Ovary (tissue), 9 donors: Measurements from ENCODE around the gene GABBR2. TPM values are rescaled to one million over a fixed set of nuclear protein-coding genes. Genes with fewer than 3 reads are reported as not detected.

Experiments used
- DNase-seq, 5 donors: peaks; one replicate each; pipeline ENCODE4 v3.0.0-alpha.2; 2019 to 2020
- H3K27ac ChIP-seq, 2 donors: fragments of 200-600 bp; one replicate each; pipeline versions ENCODE4 v1.5.1 to v1.8.0; 2019 to 2022
- H3K27me3 ChIP-seq: fragments of 200-600 bp; one replicate; pipeline ENCODE4 v1.8.0; 2022
- H3K36me3 ChIP-seq: fragments of 200-600 bp; sonication (generic); one replicate; pipeline ENCODE4 v1.5.1; 2019
- H3K4me1 ChIP-seq: one replicate; pipeline ENCODE4 v1.8.1; 2013; ENCODE audit warnings: mild to moderate bottlenecking, moderate library complexity; ENCODE audit not compliant: insufficient read depth
- H3K4me3 ChIP-seq: fragments of 200-600 bp; sonication (generic); one replicate; pipeline ENCODE4 v1.5.1; 2017
- H3K9me3 ChIP-seq, 2 donors: fragments of 200-600 bp in 1 of 2; sonication (generic) in 1 of 2; one replicate each; pipeline versions ENCODE4 v1.5.1 to v1.8.1; 2013 to 2019; ENCODE audit warnings: mild to moderate bottlenecking in 1 of 2, moderate library complexity in 1 of 2
- CTCF ChIP-seq, 3 donors: fragments of 450-650 bp in 2 of 3; fragments of 200-600 bp in 1 of 3; IDR thresholded peaks; one replicate each; pipeline versions ENCODE4 v1.5.1 to v1.8.0; 2016 to 2022; ENCODE audit warnings: antibody characterized with exemption in 3 of 3, mild to moderate bottlenecking in 1 of 3
- EP300 ChIP-seq: sonication (generic); formaldehyde crosslinking; IDR thresholded peaks from one replicate; pipeline ENCODE4 v1.6.1; 2017; ENCODE audit warnings: antibody characterized with exemption
- POLR2A ChIP-seq: fragments of 450-650 bp; IDR thresholded peaks from one replicate; pipeline ENCODE4 v1.6.1; 2017; ENCODE audit warnings: antibody characterized with exemption, mild to moderate bottlenecking, moderate library complexity
- WGBS, 3 donors: extraction: QIAGEN DNeasy Blood & Tissue Kit in 1 of 3; methylation state at CpG; one replicate each; pipeline versions ENCODE4 v1.1.5 to v1.1.7; 2013 to 2017; 5-methylcytosine and 5-hydroxymethylcytosine counted together
- intact Hi-C, 4 donors: fragments of 100-400 bp; cut with DNase I; formaldehyde crosslinking; loops; one replicate each; pipeline versions ENCODE4 v1.11.0 to v1.15.1; 2022 to 2023
- polyA plus RNA-seq, 2 donors: library from polyadenylated mRNA; stranded (reverse); fragments of 200-250 nt in 1 of 2; fragments of 350-450 nt in 1 of 2; fragmentation: Illumina TruSeq in 1 of 2; extraction: RNeasy Lipid Tissue Mini Kit (QIAGEN cat#74804) in 1 of 2; gene quantifications; one replicate each; pipeline ENCODE4 v1.2.3, GENCODE V29; 2013 to 2014
- total RNA-seq, 7 donors: library from RNA; depleted of rRNA in 2 of 7; stranded (reverse); fragments of >200 nt in 2 of 7; fragmentation: NEBNext Ultra II Directional in 3 of 7; extraction: Animal tissue kit (Norgen Biotek cat#: 25700) in 3 of 7; gene quantifications; one replicate each; pipeline versions ENCODE4 v1.1.0 to v1.2.4, GENCODE V29; 2016 to 2023
- donor health status: DM: no; HTN: no; CAD: no; lungs with moderate emphysema.
- donor health status: DM: no; HTN: no; CAD: no.
- donor health status: Bipolar disorder and iron deficiency.
- donor health status: DM: yes; HTN: yes; CAD: no.
- donor health status: DM: no; HTN: no; CAD: no.
- donor health status: DM: yes; HTN: yes; CAD: no.

The GABBR2 gene
- total and polyA plus RNA-seq, 9 donors = 0.05 to 0.30 (median 0.22) TPM; not detected in 6

GRCh38 chr9:98370300-98370975 lies 338.3 kb downstream of the GABBR2 start:
- no peak for TF ChIP-seq CTCF (IDR thresholded peaks at IDR 0.05)
- no peak for TF ChIP-seq POLR2A

GRCh38 chr9:98369896-98370295 lies 338.8 kb downstream of the GABBR2 start:
- DNase-seq = no peak
- H3K27me3 ChIP-seq = no peaks in the 10 kb centered on the region
- H3K9me3 ChIP-seq = no peaks in the 10 kb centered on the region

More at GRCh38 chr9:98370300-98370975, 338.3 kb downstream of the GABBR2 start:
- DNase-seq = no peak
- no peaks in the 10 kb centered on the region for H3K9me3 ChIP-seq
- intact Hi-C loops = no loop called here
- 54 to 77% (median 61%) methylated on average over 9 of the region's 9 CpGs for WGBS, 3 donors
- H3K27me3 ChIP-seq = no peaks in the 10 kb centered on the region
- H3K4me3 ChIP-seq = no peak overlapping the region
- H3K4me1 ChIP-seq = no peaks in the 10 kb centered on the region
- no peak overlapping the region for H3K27ac ChIP-seq
- no peaks in the 10 kb centered on the region for H3K36me3 ChIP-seq

GRCh38 chr9:98369471-98369870 lies 339.3 kb downstream of the GABBR2 start:
- no peaks in the 10 kb centered on the region for H3K4me1 ChIP-seq
- no peaks in the 10 kb centered on the region for H3K27me3 ChIP-seq
- no peaks in the 10 kb centered on the region for H3K36me3 ChIP-seq
- no peak overlapping the region for H3K4me3 ChIP-seq
- 76 to 89% (median 85%) methylated on average over 2 of the region's 2 CpGs for WGBS, 3 donors
- intact Hi-C loops = no loop called here
- H3K27ac ChIP-seq = no peak overlapping the region
- H3K9me3 ChIP-seq = no peaks in the 10 kb centered on the region
- no peak for TF ChIP-seq CTCF (IDR thresholded peaks at IDR 0.05)
- no peak for TF ChIP-seq POLR2A
- TF ChIP-seq EP300 = no peak
- DNase-seq = no peak

More at GRCh38 chr9:98369896-98370295, 338.8 kb downstream of the GABBR2 start:
- TF ChIP-seq CTCF (IDR thresholded peaks at IDR 0.05) = no peak
- TF ChIP-seq EP300 = no peak
- TF ChIP-seq POLR2A = no peak
- Histone ChIP-seq H3K4me1 (no peaks in the 10 kb centered on the region), H3K27ac (no peak overlapping the region), H3K36me3 (no peaks in the 10 kb centered on the region), H3K4me3 (no peak overlapping the region)
- intact Hi-C loops = no loop called here
- WGBS, 3 donors = 89 to 92% (median 91%) methylated on average over 2 of the region's 2 CpGs

GRCh38 chr9:98369066-98369425 lies 339.7 kb downstream of the GABBR2 start:
- intact Hi-C loops = no loop called here

More at GRCh38 chr9:98369066-98369425, 339.7 kb downstream of the GABBR2 start:
- Histone ChIP-seq H3K4me1 (no peaks in the 10 kb centered on the region), H3K4me3 (no peak overlapping the region), H3K36me3 (no peaks in the 10 kb centered on the region), H3K9me3 (no peaks in the 10 kb centered on the region), H3K27ac (no peak overlapping the region), H3K27me3 (no peaks in the 10 kb centered on the region)
- no peak for TF ChIP-seq POLR2A
- TF ChIP-seq EP300 = no peak
- no peak for TF ChIP-seq CTCF (IDR thresholded peaks at IDR 0.05)
- no peak for DNase-seq
- WGBS, 3 donors = 75 to 85% (median 84%) methylated on average over 6 of the region's 6 CpGs
